Melanocyte of skin (primary cell): ENCODE data around the gene USP10. TPM values are rescaled to one million over a fixed set of nuclear protein-coding genes. Genes with fewer than 3 reads are reported as not detected.

Experiments
- total RNA-seq, 2 donors: library from RNA; depleted of rRNA; stranded (reverse); fragments of >200 nt; gene quantifications; 2 replicates each; pipeline ENCODE4 v1.2.3, GENCODE V29; 2012

USP10 gene
- 10 to 100 TPM; 48.5 to 73.9 TPM for total RNA-seq

GRCh38 chr16:84699712-84700445, at the start of gene USP10:
Gene USP10 (plus strand): TSS chr16:84700000. CDS start chr16:84700091, 91 bp downstream.

GRCh38 chr16:84819644-84820304, 120.0 kb downstream of the USP10 start, which contains the start of gene CRISPLD2:
Gene CRISPLD2 (plus strand): TSS chr16:84819985. CDS start chr16:84838496, 18,511 bp downstream.

Other genes with a start within 250 kb of the USP10 start
- 10 to 100 TPM; 12.4 to 17.0 TPM for gene MEAK7, start 195.3 kb upstream of the USP10 start, total RNA-seq
- 100 to 1,000 TPM in 1 of 2 donors, 10 to 100 TPM in 1; 49.9 to 148 TPM for gene COTL1, start 81.9 kb upstream of the USP10 start, total RNA-seq
- 10 to 100 TPM; 38.2 to 51.6 TPM for gene KLHL36, start 51.5 kb upstream of the USP10 start, total RNA-seq
- 1 to 10 TPM; 2.7 to 3.1 TPM for gene CRISPLD2, start 120.0 kb downstream of the USP10 start, total RNA-seq